Measurements from ENCODE around the gene MOB3B.
"Not testable (repeated sequence)": the region's sequence is repeated elsewhere in the genome, so short reads cannot be mapped to it uniquely, and the experiment has no call there.

The MOB3B gene

GRCh38 chr9:27473111-27473529 is 56.5 kb downstream of the MOB3B start:
- no peak for DNase-seq

DNA sequence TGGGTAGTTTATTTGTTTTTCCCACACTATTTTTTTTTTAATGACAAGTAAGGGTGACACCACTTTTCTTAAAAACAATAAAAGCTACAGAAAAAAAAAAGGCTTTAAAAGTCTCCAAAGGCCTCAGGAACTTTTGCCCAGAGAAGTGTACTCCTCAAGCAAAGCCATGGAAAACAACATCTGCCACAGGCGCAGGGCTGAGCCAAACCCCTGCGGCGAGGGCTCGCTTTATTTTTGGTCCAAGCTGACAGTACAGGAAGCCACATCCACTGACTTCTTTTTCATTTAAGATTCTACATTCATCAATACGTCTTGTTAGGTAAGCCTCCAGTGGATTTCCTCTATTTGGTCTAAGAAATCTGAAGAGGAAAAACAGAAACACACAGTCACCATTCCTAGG is 57.4 kb downstream of the MOB3B start:
- DNase-seq = no peak

DNA sequence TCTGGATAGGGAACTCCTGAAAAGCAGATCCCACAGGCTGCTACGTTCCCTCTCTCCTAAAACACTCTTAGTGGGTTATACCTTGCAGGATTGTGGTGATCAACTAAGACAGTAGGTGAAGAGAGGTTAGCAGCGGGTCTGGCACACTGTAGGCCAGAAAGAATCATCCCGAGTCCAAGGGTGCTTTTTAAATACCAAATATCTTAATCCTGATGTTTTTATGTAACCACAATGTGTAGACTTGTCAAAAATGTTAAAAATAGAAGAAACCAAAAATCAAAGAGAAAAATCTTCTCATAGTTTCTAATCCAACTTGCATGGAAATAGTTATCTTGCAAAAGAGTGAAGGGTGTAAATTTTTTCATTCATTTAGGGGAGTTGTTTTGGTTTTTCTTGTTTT is 57.8 kb downstream of the MOB3B start:
- no peak for DNase-seq

DNA sequence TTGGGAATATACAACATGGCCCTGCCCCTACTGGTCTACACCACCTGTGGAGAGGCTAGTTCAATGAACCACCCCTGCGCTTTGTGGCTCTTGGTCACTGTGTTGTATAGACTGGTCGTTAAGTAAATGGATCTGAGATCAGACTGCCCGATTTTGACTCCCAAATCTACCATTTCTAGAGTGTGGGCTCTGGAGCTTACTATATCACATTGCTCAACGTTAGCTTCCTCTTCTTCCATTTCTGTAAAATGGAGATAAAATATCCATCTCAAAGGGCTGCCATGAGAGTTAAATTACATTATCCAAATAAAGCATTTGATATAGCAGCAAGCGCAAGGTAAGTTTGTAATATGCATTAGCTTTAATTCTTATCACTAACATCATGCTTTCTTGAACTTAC is 58.2 kb downstream of the MOB3B start:
- no peak for DNase-seq

GRCh38 chr9:27470291-27470856 is 59.2 kb downstream of the MOB3B start:
- DNase-seq = no peak

- no peak for DNase-seq
Observed at GRCh38 chr9:27469550-27469949, 60.1 kb downstream of the MOB3B start.

GRCh38 chr9:27468462-27469110 is 61.0 kb downstream of the MOB3B start:
- DNase-seq = no peak

DNA sequence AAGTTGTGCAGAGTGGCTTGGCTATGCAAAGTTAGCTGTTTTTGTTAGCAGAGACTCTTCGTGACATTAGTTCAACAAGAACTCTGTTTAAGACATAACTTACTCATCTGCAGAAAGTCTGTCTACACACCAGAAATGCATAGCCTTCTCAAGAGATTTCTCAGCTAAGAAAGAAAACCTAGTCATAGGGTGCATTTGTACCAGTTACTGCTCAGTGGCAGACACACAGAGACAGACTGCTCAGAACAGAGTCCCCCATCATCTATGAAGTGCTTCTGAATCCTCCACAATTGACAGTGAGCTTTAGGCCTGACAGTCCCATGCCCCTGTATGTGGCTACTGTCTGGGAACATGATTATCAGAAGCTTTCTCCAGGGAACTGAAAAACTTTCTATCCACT is 61.6 kb downstream of the MOB3B start:
- no peak for DNase-seq

DNA sequence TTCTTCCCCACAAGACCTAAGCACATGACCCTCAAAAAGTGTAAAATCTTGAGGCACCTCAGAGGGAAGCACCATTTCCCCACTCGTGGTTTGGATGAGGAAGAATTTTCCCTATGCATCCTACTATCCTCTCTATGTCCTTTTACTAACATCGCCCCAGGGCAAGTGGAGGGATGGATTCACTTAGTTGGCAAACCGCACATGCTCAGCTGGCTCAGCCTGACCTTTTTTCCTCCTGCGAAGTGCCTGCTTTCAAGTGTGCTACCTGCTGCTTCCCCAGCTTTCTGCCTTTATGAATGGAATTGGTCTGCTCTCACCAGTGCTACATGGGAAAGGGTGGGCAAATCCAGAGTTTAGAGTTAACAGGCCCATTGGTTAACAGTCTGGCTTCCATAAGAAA is 62.1 kb downstream of the MOB3B start:
- no peak for DNase-seq

DNA sequence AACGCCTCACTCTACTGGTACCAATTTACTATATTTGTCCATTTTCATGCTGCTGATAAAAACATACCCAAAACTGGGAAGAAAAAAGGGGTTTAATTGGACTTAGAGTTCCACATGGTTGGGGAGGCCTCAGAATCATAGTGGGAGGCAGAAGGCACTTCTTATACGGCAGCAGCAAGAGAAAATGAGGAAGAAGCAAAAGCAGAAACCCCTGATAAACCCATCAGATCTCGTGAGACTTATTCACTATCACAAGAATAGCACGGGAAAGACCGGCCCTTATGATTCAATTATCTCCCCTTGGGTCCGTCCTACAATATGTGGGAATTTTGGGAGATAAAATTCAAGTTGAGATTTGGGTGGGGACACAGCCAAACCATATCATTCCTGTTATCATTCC is 63.1 kb downstream of the MOB3B start:
- not testable (repeated sequence) for DNase-seq

- DNase-seq = not testable (repeated sequence)
Observed at GRCh38 chr9:27464950-27465349, 64.7 kb downstream of the MOB3B start.

DNA sequence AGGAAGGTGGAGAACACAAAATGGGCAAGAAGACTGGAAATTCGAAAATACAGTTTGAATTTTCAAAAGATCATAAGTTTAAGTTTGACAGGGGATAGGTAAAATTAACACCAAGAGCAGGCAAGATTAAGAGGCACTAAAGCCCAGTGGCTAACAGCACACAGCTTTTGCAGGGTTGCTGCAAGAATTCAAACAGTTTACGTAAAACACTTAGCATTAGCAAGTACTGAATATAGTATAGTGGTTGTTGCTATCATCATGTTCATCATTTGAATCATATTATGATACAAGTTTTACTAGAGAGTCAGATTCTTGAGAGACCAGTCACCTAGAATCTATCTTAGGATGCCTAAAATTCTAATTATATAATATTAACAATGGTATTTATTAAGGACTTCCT is 66.8 kb downstream of the MOB3B start:
- DNase-seq = no peak

GRCh38 chr9:27462434-27462833 is 67.2 kb downstream of the MOB3B start:
- no peak for DNase-seq

DNA sequence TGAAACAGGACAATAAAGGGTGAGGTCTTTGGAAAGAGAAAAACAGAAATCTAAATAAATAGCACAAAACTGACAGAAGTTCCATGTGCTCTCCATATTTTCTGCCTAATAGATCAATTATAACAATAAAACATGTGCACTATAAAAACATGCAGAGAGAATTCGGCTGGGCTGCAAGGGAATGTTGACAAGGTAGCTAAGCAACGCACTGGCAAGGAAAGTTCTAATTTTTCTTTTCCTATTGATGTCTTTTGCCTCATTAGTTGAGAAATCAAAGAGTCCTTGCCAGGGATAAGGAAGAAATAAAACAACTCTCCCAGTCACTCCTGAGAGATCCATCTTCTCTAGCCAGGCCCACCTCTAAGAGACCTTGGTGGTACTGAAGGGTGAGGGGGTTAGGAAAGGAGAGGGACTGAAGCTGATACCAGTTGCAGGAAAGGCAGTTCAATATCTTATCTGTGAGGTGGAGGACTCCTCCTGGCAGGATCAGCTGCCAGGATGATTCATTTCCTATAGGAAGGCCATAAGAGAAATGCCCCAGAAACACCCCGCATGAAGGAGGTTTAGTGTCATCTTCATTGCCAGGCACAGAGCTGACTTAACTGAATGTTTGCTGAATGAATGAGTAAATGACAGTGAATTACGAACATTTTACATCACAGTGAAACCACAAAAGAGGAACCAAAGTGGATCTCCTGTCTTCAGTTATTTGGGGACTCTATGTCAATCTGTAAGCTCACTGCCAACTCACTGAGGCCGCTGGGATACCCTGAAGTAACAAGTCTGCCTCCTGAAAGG is 69.2 kb downstream of the MOB3B start:
- DNase-seq = no peak

DNA sequence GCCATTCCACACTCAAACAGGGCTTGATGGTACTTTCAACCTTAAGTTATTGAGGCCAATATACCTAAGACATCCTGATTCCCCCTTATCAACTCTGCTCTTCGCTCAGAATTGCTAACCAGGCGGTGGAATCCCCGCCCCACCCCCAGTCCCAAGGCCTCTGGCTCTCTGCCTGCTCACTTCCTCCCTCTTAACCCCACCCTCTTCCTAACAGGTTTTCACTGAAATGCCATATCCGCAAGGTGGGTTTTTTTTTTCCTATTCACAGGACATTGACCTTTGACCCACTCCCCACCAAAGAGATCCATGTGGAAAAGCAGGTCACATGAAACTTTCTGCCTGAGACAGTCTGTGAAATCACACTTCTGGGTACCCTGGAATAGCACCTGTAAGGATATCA is 72.2 kb downstream of the MOB3B start:
- no peak for DNase-seq

DNA sequence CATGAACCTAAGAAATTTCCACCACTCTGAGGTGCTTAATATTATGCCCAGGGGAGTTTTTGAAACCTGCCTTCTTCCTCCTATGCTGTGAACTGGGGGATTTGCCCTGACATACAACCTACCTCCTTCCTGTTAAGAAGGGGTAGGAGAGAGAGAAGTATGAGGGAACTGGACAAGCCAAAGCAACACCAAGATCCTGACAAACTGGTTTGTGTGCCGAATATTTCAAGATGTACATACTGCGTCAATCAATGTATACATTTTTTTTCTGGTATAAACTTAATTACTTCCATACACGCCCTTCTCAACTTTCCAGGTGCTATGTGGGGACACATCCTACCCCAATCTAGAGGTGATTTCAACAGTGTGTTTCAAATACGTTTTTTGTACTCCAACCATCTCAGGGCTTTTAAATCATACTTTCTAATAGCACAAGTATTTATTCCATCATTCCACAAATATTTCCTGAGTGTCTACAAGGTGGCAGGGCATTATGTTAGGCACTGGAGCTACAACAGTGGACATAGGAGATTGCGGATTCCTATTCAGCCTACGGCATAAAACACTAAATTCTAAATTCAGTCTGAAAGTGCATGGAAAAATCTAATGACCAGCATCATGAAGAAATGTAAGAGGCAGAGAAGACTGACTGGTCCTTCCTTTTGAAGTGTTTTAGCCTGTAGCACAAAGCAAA is 75.6 kb downstream of the MOB3B start:
- no peak for DNase-seq

DNA sequence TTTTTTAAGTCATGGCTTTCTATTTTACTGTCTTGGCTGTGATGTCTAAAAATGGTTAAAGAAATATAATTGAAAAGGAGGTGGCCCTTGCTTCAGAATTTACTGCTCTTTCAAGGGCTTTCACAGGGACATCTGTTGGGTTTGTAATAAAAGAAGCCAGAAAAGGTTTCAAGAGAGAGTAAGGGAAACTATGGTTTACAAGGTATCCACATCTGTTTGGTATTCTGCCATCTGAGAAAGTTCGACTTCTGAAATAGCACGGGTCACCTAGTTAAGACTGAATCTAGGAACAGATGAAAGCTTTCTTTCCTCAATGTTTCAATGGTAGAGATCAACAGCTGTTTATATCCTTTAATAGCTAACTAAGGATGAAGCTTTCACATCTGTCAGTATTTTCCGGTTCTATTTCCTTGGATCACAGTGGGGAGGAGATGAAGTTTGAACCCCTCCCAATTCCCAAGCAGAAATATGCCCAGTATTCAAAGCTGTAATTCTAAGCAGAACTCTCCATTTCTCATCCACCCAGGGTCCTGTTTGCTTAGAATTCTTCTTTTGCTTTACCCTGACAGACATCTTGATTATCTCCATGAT is 78.3 kb downstream of the MOB3B start:
- no peak for DNase-seq

GRCh38 chr9:27450752-27451151 is 78.9 kb downstream of the MOB3B start:
- DNase-seq = no peak

DNA sequence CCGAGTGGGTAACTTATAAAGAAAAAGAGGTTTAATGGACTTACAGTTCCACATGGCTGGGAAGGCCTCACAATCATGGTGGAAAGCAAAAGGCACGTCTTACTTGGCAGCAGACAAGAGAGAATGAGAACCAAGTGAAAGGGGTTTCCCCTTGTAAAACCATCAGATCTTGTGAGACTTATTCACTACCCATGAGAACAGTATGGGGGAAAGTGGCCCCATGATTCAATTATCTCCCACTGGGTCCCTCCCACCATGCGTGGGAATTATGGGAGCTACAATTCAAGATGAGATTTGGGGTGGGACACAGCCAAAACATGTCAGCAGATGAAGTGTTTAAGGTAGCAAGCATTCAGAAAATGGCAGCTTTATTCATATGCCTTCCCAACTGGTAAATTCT is 81.3 kb downstream of the MOB3B start:
- not testable (repeated sequence) for DNase-seq

- DNase-seq = no peak
Observed at GRCh38 chr9:27447031-27447683, 82.5 kb downstream of the MOB3B start.

DNA sequence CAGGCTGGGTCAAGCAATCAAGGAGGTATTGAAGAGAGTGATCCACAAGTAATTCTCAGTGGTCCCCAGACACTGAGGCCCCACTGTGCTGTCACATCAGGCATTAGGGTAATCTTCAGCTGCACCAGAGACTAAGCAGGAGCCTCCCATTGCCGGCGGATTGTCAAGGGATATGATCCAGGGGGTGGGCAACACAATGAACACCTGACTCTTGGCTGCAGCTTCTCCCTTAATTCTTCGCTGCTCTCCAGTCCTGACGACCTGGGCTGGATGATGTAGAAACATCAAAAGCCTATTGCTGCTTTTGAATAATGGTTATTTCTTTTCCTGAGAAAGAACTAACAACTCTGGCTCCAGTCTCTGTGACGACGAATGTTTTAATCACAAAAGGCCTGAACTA is 83.9 kb downstream of the MOB3B start:
- no peak for DNase-seq

DNA sequence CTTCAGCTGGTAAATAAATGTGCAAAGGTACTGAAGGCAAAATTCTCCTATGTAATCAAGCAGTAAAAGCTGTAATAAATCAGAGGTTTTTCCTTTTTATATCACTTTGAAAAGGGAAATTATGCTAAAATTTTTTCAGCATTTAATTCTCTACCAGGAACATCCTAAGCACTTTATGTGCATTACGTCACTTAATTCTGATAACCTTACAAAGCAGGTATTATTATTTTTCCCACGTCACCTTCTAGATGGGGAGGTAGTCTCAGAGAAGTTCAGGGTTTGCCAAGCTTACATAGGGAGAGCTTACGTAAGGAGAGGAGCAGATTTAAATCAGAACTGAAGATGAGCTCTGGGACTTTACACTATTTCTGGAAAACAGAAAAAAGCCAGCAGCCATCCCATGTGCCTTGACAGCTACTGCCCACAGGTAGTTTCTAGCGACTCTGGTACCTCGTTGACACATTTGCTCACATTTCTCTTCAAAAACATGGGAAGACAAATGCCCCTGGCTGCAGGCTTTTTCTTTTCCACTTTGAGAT is 84.5 kb downstream of the MOB3B start:
- no peak for DNase-seq

DNA sequence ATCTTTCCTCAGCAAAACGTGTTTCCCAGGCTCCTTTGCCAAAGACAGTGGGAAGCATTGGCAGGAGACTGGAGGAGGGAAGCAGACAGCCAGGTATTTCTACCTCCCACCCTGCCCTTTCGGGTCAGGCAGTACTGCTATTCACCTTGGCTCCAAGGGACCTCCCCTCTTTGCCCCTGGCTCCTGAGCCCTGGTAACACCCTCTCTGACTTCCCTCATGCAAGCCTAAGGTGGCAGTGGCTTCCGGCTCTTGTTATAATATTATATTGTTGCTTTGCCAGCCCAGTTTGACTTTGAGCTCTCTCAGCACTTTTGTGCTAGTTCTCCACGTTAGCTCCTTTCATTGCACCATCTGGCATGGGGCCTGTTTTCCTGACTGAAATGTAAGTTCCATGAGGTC is 87.2 kb downstream of the MOB3B start:
- DNase-seq = no peak
